ENCODE measurements around the gene PPCS. TPM values are rescaled to one million over a fixed set of nuclear protein-coding genes. Genes with fewer than 3 reads are reported as not detected.
"Not testable (repeated sequence)": the region's sequence is repeated elsewhere in the genome, so short reads cannot be mapped to it uniquely, and the experiment has no call there.

The PPCS gene
- total RNA-seq, 4 donors from 2014 or later: 11.5 to 76.3 (median 46.7) TPM

DNA sequence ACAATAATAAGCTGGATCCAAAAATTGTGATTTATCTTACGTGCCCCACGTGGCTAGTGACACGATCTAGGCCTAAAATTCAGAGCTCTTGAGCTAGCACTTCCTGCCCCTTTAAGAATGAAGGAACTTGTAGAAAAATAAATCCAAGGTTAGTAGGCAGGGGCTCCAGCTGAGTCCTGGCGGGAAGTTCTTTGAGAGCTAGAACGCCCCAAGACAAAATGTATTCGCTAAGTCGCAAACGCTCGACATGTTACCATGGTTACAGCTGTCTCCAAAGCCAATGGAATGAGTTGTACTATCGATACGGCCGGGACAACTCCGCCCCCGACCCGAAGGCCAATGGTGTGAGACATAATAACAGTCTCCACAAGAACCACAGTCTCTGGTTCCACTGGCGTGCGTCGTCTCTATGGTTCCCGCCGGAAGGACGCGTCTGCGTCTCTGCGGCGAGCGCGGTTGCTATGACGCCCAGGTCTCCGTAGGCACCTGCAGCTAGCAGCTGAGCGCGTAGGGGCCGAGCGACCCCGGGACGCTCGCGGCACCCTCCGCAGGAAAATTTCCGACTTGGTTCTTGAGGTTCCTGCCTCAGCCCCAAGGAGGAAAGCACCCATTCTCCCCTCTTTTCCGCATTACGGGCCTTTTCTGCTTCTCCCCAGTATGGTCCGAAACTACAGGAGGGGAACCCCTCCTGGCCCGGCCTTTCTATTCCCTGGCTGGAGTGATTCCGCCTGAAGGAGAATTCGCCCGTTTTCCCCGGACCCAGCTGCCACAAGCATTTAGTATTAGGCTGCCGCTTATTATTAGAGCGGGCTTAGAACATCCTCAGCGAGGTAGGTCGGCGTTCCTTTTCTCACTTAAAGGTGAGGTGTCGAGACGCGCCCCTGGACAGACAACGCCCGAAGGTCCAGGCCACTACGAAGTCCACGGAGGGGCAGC lies 6.8 kb downstream of the PPCS start, which contains the start of gene CCDC30:
Gene CCDC30, plus strand, starts transcription at position 459 of the 936 bp plus-strand sequence. CDS start 17,266 bp downstream, outside the sequence.
- DNase-seq: peak; percentile 94 to 97
- H3K4me1 ChIP-seq: no peaks in the 10 kb centered on the region
- intact Hi-C loops (cut with DNase I; ENCODE audit: low total_unique reads): no loop called here
- no peak for TF ChIP-seq POLR2A (IDR thresholded peaks at IDR 0.05)
- TF ChIP-seq CTCF (IDR thresholded peaks at IDR 0.05): no peak
- H3K27ac ChIP-seq: peak within 1 kb of the TSS in 1 of 2 donors; percentile 52
- H3K36me3 ChIP-seq: no peaks in the 10 kb centered on the region
- peak within 1 kb of the TSS; percentile 61 to 72 for H3K4me3 ChIP-seq
- H3K27me3 ChIP-seq: no peaks in the 10 kb centered on the region
- H3K9me3 ChIP-seq: no peaks in the 10 kb centered on the region

- TF ChIP-seq CTCF (IDR thresholded peaks at IDR 0.05) (no peak), POLR2A (IDR thresholded peaks at IDR 0.05) (no peak)
- no peaks in the 10 kb centered on the region for H3K27me3 ChIP-seq
- no peaks in the 10 kb centered on the region for H3K9me3 ChIP-seq
- intact Hi-C loops (cut with DNase I; ENCODE audit: low total_unique reads): no loop called here
- no peaks in the 10 kb centered on the region for H3K36me3 ChIP-seq
- no peak overlapping the region for H3K27ac ChIP-seq
- no peaks in the 10 kb centered on the region for H3K4me1 ChIP-seq
- DNase-seq: no peak
- H3K4me3 ChIP-seq: peak overlapping the region in 1 of 2 donors; percentile 72
Observed at GRCh38 chr1:42463921-42464320, 7.6 kb downstream of the PPCS start.

DNA sequence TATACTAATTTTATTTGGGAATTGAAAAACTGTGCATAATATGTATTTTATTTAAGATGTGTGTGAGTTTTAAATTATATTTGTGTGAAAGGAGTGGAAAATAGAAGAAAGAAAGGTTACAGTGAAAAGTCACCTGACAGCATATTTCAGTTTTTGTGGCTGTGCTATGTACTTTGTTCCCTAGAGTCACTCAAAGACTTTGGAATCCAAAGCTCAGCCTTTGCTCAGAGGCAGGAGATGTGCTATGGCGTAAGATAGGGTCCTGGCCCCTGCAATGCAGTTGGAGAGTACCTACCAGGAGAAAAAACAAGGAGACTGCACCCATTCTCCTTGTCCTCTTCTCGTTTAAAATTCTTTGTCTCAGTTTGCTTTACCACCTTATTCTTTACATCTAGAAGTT lies 9.7 kb downstream of the PPCS start:
- no peaks in the 10 kb centered on the region for H3K27me3 ChIP-seq
- TF ChIP-seq CTCF (IDR thresholded peaks at IDR 0.05) (no peak), POLR2A (IDR thresholded peaks at IDR 0.05) (no peak)
- intact Hi-C loops (cut with DNase I; ENCODE audit: low total_unique reads): no loop called here

GRCh38 chr1:42469727-42470126 lies 13.4 kb downstream of the PPCS start:
- no peak for TF ChIP-seq CTCF (IDR thresholded peaks at IDR 0.05)
- TF ChIP-seq POLR2A (IDR thresholded peaks at IDR 0.05): no peak
- intact Hi-C loops (cut with DNase I; ENCODE audit: low total_unique reads): no loop called here
- Histone ChIP-seq H3K9me3 (no peaks in the 10 kb centered on the region), H3K36me3 (no peaks in the 10 kb centered on the region), H3K27ac (no peak overlapping the region), H3K27me3 (no peaks in the 10 kb centered on the region), H3K4me3 (no peak overlapping the region), H3K4me1 (no peaks in the 10 kb centered on the region)
- DNase-seq: no peak

More for the DNA sequence above, 9.7 kb downstream of the PPCS start:
- Histone ChIP-seq H3K4me1 (no peaks in the 10 kb centered on the region), H3K27ac (no peak overlapping the region), H3K4me3 (no peak overlapping the region), H3K36me3 (no peaks in the 10 kb centered on the region), H3K9me3 (no peaks in the 10 kb centered on the region)
- DNase-seq: no peak

- Histone ChIP-seq H3K27ac (no peak overlapping the region), H3K4me3 (no peak overlapping the region), H3K4me1 (no peaks in the 10 kb centered on the region), H3K36me3 (no peaks in the 10 kb centered on the region), H3K9me3 (no peaks in the 10 kb centered on the region), H3K27me3 (no peaks in the 10 kb centered on the region)
- DNase-seq: no peak
- TF ChIP-seq POLR2A (IDR thresholded peaks at IDR 0.05) (no peak), CTCF (IDR thresholded peaks at IDR 0.05) (no peak)
- intact Hi-C loops (cut with DNase I; ENCODE audit: low total_unique reads): no loop called here
Observed at GRCh38 chr1:42476605-42477004, 20.3 kb downstream of the PPCS start.

- DNase-seq; H3K27me3 ChIP-seq; H3K36me3 ChIP-seq; intact Hi-C loops (cut with DNase I; ENCODE audit: low total_unique reads); H3K4me3 ChIP-seq; H3K27ac ChIP-seq; H3K4me1 ChIP-seq; H3K9me3 ChIP-seq: not testable (repeated sequence)
Observed at GRCh38 chr1:42477354-42477753, 21.0 kb downstream of the PPCS start.
